Liver (tissue), 9 donors: ENCODE data around the gene LDAH. TPM values are rescaled to one million over a fixed set of nuclear protein-coding genes. Genes with fewer than 3 reads are reported as not detected.

ENCODE experiments used
- DNase-seq: peaks from one replicate; pipeline ENCODE4 v3.0.0-alpha.2; 2017; ENCODE audit warnings: low spot score
- H3K27ac ChIP-seq, 2 donors: one replicate each; pipeline ENCODE4 v1.7.0; 2013; ENCODE audit warnings: inconsistent platforms in 2 of 2, low read length in 2 of 2, control low read depth in 1 of 2, low read depth in 1 of 2, mild to moderate bottlenecking in 1 of 2
- H3K27me3 ChIP-seq, 4 donors: one replicate each; pipeline versions ENCODE4 v1.6.1 to v1.7.0; 2013; ENCODE audit warnings: low read length in 3 of 4, inconsistent platforms in 1 of 4, mild to moderate bottlenecking in 1 of 4, moderate library complexity in 1 of 4; ENCODE audit not compliant: control insufficient read depth in 4 of 4, insufficient read depth in 4 of 4
- H3K36me3 ChIP-seq, 4 donors: one replicate each; pipeline versions ENCODE4 v1.6.1 to v1.7.0; 2013; ENCODE audit warnings: low read length in 3 of 4, mild to moderate bottlenecking in 3 of 4, low read depth in 1 of 4, moderate library complexity in 1 of 4; ENCODE audit not compliant: control insufficient read depth in 4 of 4, insufficient read depth in 3 of 4
- H3K4me1 ChIP-seq, 4 donors: one replicate each; pipeline versions ENCODE4 v1.6.1 to v1.7.0; 2013; ENCODE audit warnings: low read length in 3 of 4, mild to moderate bottlenecking in 3 of 4, moderate library complexity in 1 of 4; ENCODE audit not compliant: control insufficient read depth in 4 of 4, insufficient read depth in 4 of 4
- H3K4me3 ChIP-seq, 3 donors: one replicate each; pipeline versions ENCODE4 v1.6.1 to v1.7.0; 2013; ENCODE audit warnings: low read length in 3 of 3, control low read depth in 1 of 3, low read depth in 1 of 3, mild to moderate bottlenecking in 1 of 3
- H3K9ac ChIP-seq, 2 donors: one replicate each; pipeline ENCODE4 v1.7.0; 2013; ENCODE audit warnings: low read length in 2 of 2, mild to moderate bottlenecking in 2 of 2, moderate library complexity in 2 of 2, control low read depth in 1 of 2, low read depth in 1 of 2
- H3K9me3 ChIP-seq, 4 donors: one replicate each; pipeline versions ENCODE4 v1.6.1 to v1.7.0; 2013; ENCODE audit warnings: low read length in 3 of 4; ENCODE audit not compliant: control insufficient read depth in 4 of 4
- ATF3 ChIP-seq: IDR thresholded peaks from 2 replicates; pipeline ENCODE4 v1.6.1; 2016; ENCODE audit warnings: antibody characterized with exemption
- CTCF ChIP-seq: fragments of 150-350 bp; IDR thresholded peaks from 2 replicates; pipeline ENCODE4 v1.5.1; 2017; ENCODE audit warnings: improper control_type of control experiment, low read depth, low read length; ENCODE audit not compliant: missing input control
- EGR1 ChIP-seq, 2 donors: IDR thresholded peaks; 2 replicates each; pipeline ENCODE4 v1.6.1; 2016 to 2018; ENCODE audit warnings: antibody characterized with exemption in 2 of 2, low read depth in 2 of 2
- FOXA1 ChIP-seq: IDR thresholded peaks from 2 replicates; pipeline ENCODE4 v1.6.1; 2016; ENCODE audit warnings: antibody characterized with exemption
- FOXA2 ChIP-seq: IDR thresholded peaks from 2 replicates; pipeline ENCODE4 v1.6.1; 2016; ENCODE audit warnings: antibody characterized with exemption
- GABPA ChIP-seq, 2 donors: IDR thresholded peaks in 1 of 2; conservative IDR thresholded peaks in 1 of 2; 2 replicates each; pipeline ENCODE4 v1.6.1; 2016; ENCODE audit warnings: antibody characterized with exemption in 2 of 2, mild to moderate bottlenecking in 1 of 2, moderate library complexity in 1 of 2
- HNF4A ChIP-seq, 2 donors: conservative IDR thresholded peaks; 2 replicates each; pipeline ENCODE4 v1.6.1; 2016; ENCODE audit warnings: antibody characterized with exemption in 2 of 2, mild to moderate bottlenecking in 2 of 2
- HNF4G ChIP-seq: IDR thresholded peaks from 2 replicates; pipeline ENCODE4 v1.6.1; 2016; ENCODE audit warnings: antibody characterized with exemption
- NR2F2 ChIP-seq: IDR thresholded peaks from 2 replicates; pipeline ENCODE4 v1.6.1; 2016; ENCODE audit warnings: antibody characterized with exemption
- RAD21 ChIP-seq, 2 donors: IDR thresholded peaks; 2 replicates each; pipeline ENCODE4 v1.6.1; 2016; ENCODE audit warnings: antibody characterized with exemption in 2 of 2, mild to moderate bottlenecking in 2 of 2
- RXRA ChIP-seq, 2 donors: IDR thresholded peaks; 2 replicates each; pipeline ENCODE4 v1.6.1; 2017 to 2018; ENCODE audit warnings: antibody characterized with exemption in 2 of 2, mild to moderate bottlenecking in 1 of 2
- SP1 ChIP-seq: IDR thresholded peaks from 2 replicates; pipeline ENCODE4 v1.6.1; 2018; ENCODE audit warnings: antibody characterized with exemption, mild to moderate bottlenecking
- YY1 ChIP-seq: IDR thresholded peaks from 2 replicates; pipeline ENCODE4 v1.6.1; 2016; ENCODE audit warnings: antibody characterized with exemption, mild to moderate bottlenecking
- ZBTB33 ChIP-seq: IDR thresholded peaks from 2 replicates; pipeline ENCODE4 v1.6.1; 2016; ENCODE audit warnings: antibody characterized with exemption
- WGBS: extraction: QIAGEN DNeasy Blood & Tissue Kit; methylation state at CpG from one replicate; pipeline ENCODE4 v1.1.7; 2013; 5-methylcytosine and 5-hydroxymethylcytosine counted together
- polyA plus RNA-seq, 2 donors: library from polyadenylated mRNA; stranded (reverse) in 1 of 2; unstranded in 1 of 2; fragments of 200-250 nt in 1 of 2; fragments of >200 nt in 1 of 2; fragmentation: Nextera tagmentation in 1 of 2; extraction: Ambion mirVana in 1 of 2; gene quantifications; one replicate each; pipeline versions ENCODE4 v1.2.1 to v1.2.3, GENCODE V29; 2013 to 2015
- total RNA-seq, 2 donors: library from RNA; depleted of rRNA; stranded (reverse); fragments of >200 nt; gene quantifications; one replicate each; pipeline ENCODE4 v1.2.3, GENCODE V29; 2014
- donor health status: healthy.
- donor health status: healthy.
- donor health status: healthy.
- donor health status: healthy.
- donor health status: healthy.

Gene LDAH
- total and polyA plus RNA-seq, 4 donors: 5.8 to 17.7 (median 9.7) TPM

- DNase-seq: no peak
- H3K27me3 ChIP-seq: no peaks in the 10 kb centered on the region
- H3K9me3 ChIP-seq: no peaks in the 10 kb centered on the region
- TF ChIP-seq RAD21 (IDR thresholded peaks at IDR 0.05) (peak; percentile 86 to 92), FOXA1 (no peak), YY1 (no peak), HNF4A (conservative IDR thresholded peaks at IDR 0.05) (peak in 1 of 2 donors; percentile 18), GABPA (IDR thresholded peaks at IDR 0.05 in 1 of 2, conservative IDR thresholded peaks at IDR 0.05 in 1 of 2) (no peak), ZBTB33 (no peak), HNF4G (no peak), FOXA2 (no peak), NR2F2 (no peak), CTCF (peak; percentile 73)
- no peaks in the 10 kb centered on the region for H3K4me1 ChIP-seq
- H3K9ac ChIP-seq: no peak overlapping the region
- WGBS: 79% methylated on average over 3 of the region's 3 CpGs
- peaks cover 0 to 2% (median under 1%) of the 10 kb centered on the region in 4 donors for H3K36me3 ChIP-seq
- no peak overlapping the region for H3K27ac ChIP-seq
- no peak overlapping the region for H3K4me3 ChIP-seq
These were observed 41.1 kb downstream of the LDAH start for GRCh38 chr2:20781656-20782265.

GRCh38 chr2:20771299-20771698 is 51.6 kb downstream of the LDAH start:
- TF ChIP-seq SP1 (no peak), YY1 (no peak), NR2F2 (no peak), EGR1 (IDR thresholded peaks at IDR 0.05; ENCODE audit: low read depth in 2 of 2) (no peak), RAD21 (IDR thresholded peaks at IDR 0.05) (no peak), RXRA (IDR thresholded peaks at IDR 0.05) (no peak), HNF4A (conservative IDR thresholded peaks at IDR 0.05) (no peak), ATF3 (no peak)
- WGBS: 94% methylated on average over 1 of the region's 1 CpG
- no peak for DNase-seq
- no peak overlapping the region for H3K9ac ChIP-seq
- H3K27ac ChIP-seq: no peak overlapping the region
- H3K9me3 ChIP-seq: no peaks in the 10 kb centered on the region
- H3K27me3 ChIP-seq: no peaks in the 10 kb centered on the region
- H3K36me3 ChIP-seq: peaks cover 3 to 16% (median 5%) of the 10 kb centered on the region in 4 donors
- no peak overlapping the region for H3K4me3 ChIP-seq
- no peaks in the 10 kb centered on the region for H3K4me1 ChIP-seq
